ENCODE data around the gene HSPB6.
"Not testable (repeated sequence)": the region's sequence is repeated elsewhere in the genome, so short reads cannot be mapped to it uniquely, and the experiment has no call there.

The HSPB6 gene, protein sequence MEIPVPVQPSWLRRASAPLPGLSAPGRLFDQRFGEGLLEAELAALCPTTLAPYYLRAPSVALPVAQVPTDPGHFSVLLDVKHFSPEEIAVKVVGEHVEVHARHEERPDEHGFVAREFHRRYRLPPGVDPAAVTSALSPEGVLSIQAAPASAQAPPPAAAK

DNA sequence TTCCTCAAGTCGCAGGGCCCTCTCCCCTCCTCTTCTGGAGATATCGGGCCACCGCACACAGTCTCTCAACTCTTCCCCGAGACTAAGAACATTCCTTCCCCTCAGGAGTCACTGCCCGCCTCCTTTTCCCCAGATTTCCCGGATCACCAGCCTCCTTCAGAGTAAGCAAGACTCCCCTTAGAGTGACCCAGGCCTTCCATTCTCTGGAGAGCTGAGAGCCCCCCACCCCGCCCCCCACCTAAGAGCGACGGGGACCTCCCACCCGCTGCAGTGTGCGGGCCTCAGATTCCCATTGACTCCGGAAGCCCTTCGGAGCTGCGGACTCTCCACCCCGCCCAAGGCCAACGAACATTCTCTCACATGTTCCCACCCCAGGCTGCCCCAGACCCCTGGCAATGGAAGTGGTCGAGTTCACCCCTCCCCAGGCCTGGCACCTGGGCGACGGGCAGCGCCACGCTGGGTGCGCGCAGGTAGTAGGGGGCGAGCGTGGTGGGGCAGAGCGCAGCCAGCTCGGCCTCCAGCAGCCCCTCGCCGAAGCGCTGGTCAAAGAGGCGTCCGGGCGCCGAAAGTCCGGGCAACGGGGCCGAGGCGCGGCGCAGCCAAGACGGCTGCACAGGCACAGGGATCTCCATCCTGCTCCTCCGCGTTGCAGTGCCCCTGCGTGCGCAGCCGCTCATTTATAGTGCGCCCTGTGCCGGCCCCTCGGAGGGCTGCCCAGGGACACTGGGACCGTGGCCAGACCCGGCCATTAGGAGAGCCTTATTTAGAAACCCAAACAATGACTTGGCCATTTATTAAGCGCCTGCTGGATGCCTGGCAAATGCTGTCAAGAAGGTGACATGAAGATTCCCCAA is at the start of gene HSPB6:
Gene HSPB6, minus strand, starts transcription at position 653 of the 854 bp plus-strand sequence. Its CDS starts 21 bp downstream, at position 632.
- DNase-seq, result peak; percentile 74

DNA sequence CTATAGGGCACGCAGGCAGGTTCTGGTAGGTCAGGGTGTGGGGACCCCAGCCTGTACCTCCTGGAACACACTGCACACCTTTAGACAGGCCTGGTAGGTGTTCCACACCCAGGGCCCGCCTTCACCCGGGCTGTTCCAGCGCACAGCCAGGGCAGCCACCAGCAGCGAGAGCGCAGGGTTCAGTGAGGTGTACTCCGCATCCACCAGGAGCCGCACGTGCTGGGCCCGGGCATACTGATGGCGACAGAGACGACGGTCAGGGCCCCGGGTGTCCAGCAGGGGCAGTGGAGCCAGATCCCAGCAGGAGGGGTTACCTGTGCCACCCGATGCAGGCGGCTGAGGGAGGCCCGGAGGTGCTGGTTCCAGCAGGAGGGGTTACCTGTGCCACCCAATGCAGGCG is 49.8 kb upstream of the HSPB6 start:
- DNase-seq, result no peak

DNA sequence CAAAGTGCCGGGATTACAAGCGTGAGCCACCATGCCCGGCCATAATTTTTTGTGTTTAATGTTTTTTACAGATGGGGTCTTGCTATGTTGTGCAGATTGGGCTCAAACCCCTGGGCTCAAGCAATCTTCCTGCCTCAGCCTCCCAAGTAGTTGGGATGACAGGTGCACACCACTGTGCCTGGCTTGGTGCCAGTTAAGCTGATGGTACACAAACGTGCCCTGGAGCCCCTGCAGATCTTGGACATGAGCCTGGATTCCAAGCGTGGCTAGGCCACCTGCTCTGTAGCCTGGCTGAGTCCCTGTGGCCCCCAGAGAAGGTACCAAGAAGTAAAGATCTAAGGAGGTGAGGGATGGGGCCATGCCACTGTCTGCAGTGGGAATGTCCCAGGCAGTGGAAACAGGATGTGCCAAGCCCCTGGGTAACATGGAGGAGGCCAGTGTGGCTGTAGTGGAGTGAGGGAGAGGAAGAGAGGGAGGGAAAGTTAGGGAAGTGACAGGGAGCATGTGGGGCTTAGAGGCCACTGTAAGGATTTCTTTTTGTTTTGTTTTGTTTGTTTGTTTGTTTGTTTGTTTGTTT is 48.8 kb upstream of the HSPB6 start:
- DNase-seq, result no peak

DNA sequence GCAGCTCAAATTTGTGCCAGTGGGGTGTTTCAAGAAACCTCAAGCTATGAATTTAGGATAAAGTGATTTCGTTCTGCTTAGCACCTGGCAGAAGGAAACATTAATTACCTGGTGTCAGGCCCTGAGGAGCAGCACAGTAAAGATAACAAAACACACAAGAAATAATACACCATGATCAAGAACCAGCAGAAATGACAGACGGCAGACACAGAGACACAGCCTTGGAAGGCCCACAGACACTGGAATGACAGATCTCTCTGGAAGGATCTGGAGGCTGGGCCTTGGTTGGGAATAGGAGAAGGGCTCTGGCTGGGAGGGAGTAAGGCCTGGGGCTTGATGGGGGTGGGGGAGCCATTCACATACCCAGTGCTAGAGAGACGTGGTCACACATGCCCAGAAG is 45.0 kb upstream of the HSPB6 start:
- no peak for DNase-seq

DNA sequence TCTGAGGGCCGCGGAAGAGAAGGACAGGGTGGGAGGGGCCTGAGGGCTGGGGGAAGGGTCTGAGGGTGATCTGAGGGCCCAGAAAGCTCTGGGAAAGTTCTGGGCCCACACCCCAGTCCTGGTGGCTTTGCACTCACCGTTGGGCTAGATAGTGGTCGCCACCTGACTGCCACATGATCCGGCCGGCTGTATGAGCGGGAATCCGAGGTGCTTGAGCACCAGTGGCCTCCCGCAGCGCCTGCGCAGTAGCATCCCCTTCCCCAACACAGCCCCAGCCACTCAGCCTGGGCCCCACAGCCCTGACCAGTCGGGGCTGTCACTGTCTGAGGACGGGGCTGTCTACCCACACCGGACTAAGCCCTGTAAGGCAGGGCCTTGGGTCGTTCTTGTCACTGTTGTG is 40.8 kb upstream of the HSPB6 start:
- no peak for DNase-seq

DNA sequence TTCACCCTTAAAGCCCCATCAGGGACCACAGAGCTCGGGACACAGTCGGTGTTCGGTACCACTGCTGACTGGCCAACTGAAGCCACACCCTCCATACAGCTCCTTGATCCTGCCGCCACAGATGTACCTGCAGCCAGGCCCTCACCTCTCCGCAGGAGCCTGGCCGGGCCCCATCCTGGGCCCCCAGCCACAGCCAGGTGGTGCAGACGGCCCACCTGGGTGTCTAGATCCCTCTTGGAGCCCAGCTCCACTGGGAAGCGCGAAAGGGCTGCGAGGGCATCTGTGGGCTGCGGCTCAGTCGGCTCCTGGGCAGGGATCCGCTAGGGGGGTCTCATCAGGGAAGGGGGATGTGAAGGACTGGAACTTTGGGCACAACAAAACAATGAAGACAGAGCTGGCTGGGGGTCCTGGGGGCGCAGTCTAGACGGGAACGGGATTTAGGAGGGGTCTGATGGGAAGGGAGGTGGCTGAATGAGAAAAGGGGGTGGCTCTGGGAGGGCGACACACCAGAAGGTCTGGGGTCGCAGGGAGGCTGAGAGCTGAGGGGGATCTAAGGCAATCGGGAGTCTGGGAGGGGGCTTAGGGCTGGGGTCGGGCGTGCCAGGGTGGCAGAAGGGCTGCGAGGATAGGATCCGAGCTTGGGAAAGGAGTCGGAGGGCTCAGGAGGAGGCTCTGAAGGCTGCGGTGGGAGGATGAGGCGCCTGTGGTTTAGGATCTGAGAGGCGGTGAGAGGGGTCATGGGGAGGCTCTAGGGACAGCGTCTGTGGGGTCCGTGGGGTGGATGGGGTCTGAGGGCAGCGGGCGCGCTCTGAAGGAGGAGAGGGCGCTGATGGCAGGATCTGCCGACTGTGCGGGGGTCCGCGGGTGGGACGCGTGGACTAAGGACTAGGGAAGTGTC is 40.1 kb upstream of the HSPB6 start:
- DNase-seq, result no peak

DNA sequence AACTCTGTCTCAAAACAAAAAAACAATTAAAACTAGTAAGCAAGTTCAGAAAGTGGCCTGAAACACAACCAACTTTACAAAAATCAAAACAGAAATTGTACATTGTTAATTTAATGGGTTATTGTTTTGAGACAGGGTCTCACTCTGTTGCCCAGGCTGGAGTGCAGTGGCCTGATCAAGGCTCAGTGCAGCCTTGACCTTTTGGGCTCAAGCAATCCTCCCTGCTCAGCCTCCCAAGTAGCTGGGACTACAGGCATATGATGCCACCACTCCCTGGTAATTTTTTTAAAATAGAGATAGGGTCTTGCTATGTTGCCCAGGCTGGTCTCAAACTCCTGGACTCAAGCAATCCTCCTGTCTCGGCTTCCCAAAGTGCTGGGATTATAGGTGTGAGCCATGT is 38.7 kb upstream of the HSPB6 start:
- not testable (repeated sequence) for DNase-seq

DNA sequence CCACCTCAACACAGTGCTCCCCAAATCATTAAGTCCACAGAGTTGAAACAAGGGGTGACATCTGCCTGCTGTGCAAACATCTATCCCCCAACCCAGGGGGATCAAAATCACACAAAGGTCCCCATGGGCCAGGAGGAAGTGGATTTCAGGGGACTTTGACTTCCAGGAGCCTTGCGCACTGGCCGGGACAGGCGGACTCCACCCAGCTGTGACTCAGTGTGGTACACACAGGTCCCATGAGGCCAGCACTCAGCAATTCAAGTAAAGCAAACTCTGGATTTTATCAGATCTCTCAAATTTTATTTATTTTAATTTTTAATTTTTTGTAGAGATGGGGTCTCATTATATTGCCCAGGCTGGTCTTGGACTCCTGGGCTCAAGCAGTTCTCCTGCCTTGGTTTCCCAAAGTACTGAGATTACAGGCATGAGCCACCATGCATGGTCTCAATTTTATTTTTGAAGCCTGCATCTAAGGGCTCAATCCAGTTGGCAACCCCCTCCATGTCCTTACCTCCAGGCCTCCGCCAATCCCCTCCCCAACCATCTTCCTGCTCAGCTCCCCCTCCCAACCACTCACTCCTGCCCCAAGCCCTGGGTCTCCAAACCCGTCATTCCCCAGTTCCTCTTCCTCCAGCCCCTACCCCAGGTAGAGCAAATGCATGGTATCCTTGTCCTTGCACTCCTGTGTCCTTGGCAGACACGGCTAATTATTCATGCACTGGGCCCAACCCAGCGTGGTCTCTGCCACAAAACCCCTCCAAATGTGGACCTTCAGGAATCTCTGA is 36.7 kb upstream of the HSPB6 start:
- no peak for DNase-seq

DNA sequence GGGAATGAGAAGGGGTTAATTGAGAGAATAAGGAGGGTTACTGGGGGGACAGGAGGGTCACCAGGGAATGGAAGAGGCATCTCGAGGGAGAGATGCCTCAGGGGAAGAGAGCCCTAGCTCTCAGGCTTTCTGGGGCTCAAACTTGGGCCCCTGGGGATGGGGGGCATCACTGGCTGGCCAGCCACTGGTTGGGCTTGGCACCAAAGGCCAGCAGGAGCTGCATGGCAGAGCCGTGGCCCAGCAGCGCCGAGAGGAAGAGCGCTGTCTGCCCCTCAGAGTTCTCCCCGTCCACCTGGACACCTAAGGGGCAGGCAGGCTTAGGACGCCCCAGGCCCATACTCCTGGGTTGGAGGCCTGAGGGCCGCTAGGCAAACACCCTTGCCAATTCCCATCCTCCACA is 36.1 kb upstream of the HSPB6 start:
- no peak for DNase-seq

DNA sequence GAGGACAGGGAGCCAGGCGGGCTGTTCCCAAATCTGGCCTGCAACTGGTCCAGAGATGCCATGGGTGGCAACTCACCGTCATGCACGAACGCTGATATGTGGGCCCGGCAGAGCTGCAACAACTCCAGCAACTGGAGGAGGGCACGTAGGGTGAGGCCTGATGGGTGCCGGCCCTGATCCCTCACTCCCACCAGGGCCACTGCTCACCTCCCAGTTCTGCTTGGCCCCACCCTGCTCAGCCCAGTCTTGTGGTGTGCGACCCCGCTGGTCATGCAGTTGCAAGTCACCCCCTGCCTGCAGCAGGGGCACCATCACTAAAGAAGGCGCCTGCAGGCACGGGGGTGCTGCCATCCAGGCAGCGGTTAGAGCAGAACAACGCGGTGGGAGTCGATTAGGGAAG is 35.5 kb upstream of the HSPB6 start:
- no peak for DNase-seq

DNA sequence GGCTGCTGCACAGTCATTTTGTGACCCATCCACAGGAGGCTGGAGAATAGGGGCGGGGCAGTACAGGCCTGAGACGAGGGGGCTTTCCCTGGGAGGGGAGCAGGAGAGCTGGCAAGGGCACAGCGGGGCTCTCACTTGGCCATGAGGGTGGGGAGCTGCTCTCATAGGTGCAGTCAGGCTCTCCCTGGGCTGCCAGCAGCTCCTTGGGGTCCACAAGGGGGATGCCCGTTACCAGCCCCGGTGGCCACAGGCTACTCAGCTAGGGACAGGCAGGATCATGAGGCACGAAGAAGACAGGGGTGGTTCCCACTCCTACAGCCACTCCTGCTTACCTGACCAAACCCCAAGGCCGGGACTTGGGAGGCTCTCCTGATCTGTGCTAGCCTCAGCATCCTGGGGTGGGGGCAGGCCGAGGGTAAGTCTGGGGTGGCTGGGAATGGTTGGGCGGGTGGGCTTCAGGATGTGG is 35.0 kb upstream of the HSPB6 start:
- DNase-seq, result no peak

DNA sequence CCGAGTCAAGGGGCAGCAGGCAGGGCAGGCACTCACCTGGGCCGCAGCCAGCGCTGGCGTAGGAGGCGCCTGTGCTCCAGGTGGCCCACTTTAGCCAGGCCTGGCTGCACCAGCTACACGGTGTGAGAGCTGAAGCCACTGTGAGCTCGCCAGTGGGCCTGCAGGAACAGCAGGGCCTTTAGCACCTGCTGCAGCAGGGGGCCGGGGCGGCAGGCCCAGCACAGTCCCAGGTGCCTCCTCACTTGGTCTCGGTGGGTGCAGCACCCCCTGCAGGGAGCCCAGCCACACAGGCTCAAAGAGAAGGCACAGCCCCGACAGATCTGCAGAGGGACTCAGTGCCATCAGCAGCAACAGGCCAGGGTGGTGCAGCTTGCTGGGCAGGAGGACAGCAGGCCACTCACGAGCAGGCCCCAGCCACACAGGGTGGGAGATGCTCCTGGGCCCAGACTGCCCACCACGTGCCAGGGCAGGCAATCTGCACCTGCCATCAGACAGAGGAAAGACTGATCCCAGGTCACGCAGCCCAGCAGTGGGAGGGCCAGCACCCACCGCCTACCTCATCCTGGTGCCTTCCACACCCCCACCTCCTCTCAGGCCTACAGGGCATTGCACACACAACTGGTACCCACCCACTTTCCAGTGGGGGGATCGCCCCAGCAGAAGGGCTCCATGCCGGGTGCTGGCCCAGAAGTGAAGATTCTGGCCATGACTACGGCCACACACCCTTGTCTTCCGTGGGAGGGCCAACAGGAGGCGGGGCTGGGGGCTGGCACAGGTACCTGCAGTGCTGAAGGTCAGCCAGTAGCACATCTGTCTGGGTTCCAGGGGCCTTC is 34.4 kb upstream of the HSPB6 start:
- no peak for DNase-seq

DNA sequence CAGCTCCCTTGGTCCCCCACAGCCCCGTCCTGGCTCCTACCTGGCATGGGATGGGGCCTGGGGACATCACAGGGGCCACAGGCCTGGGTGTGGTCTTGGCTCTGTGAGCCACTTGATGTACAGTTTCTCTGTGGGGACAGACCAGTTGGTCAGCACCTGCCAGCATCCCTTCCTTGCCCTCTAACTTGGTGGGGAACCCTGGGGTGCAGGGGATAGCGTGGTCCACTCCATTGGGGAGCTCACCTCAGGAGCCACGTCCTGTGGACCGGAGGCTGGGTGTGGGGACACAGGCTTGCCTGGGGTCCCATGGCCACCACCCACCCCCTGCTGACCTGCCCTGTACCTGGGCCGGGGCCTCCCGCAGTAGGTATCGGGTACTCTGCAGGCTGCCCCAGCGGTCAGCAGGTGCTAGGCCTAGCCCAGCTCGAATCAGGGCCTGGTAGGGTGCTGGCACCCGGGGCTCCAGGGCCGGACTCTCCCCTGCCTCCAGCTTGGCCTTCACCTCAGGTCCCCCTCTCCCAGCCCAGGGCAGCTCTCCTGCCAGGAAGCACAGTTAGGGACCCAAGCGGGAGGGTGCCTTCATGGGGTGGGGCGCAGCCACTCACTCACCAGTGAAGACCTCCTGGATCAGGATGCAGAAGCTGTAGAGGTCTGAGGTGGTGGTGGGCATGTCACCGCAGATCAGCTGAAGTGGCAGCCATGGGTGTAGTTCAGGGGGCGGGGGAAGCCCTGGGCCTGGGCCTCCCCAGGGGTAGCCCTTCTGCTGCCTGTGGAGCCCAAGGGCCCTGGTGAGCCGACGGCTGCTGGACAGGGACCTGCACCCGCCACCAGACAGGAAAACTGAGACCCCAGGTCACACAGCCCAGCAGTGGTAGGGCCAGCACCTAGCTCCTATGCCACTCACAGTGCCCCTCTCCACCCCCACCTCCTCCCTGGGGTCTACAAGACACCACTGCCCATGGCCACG is 33.4 kb upstream of the HSPB6 start:
- no peak for DNase-seq

DNA sequence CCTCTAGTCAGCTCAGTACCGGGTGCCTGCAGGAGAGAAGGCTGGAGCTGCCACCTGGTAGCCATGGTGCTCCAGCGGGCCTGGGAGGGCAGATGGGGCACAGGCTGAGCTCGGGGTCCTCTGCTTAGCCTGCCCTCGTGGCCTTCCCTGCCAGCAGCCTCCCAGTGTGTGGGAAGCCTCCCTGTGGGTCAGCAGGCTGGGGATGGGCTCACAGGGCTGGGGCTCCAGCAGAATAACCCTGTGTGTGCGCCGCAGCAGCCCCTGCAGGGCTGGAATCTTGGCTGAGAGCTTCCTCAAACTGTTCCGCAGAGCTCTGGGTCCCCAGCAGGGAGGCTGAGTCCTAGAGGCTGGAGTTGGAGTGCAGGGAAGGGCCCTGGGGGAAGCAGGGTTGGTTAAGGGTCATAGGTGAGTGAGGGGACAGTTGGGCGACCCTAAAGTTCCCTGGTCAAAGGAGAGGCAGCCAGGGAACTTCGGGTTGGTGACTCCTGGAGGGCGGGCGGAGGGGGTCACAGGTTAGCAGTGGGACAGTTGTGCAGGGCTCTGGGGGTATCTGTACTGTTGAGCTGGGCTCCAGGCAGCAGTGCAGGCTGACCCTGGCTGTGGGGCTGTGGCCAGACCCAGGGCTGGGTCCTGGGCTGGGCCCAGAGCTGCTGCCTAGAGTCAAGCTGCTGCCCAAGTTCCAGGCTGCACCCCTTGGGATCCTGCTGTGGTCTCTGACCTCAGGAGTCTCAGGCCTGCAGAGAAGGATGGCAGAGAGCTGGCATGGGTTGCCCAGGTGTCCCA is 32.6 kb upstream of the HSPB6 start:
- DNase-seq, result no peak

DNA sequence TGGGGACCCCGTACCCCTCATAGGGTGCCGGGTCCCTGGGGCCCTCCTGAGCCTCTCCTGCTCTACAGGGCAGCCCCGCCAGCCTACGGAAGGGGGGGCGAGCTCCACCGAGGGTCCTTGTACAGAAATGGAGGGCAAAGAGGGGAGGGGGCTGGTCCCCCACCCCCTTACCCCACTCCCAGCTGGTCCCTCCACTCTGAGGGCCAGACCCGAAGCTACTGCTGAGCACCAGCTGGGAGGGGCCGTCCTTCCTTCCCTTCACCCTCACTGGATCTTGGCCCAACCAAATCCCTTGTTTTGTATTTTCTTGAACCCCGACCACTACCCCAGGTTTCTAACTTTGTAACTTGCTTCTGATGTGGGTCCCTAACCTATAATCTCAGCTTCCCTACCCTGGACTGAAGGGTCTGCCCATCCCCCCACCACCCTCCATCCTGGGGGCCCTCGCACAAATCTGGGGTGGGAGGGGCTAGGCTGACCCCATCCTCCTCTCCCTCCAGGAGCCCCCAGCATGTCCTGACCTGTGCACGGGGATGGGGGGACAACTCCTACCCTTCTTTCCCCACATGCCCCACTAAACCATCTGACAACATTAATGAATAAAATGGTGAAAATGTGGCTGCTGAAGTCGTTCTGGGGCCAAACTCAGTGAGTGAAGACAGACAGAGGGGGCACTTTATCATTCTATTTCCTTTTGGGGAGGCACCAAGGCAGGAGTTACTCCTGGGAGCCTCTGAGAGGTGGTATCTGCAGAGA is 31.6 kb upstream of the HSPB6 start:
- DNase-seq, result no peak

DNA sequence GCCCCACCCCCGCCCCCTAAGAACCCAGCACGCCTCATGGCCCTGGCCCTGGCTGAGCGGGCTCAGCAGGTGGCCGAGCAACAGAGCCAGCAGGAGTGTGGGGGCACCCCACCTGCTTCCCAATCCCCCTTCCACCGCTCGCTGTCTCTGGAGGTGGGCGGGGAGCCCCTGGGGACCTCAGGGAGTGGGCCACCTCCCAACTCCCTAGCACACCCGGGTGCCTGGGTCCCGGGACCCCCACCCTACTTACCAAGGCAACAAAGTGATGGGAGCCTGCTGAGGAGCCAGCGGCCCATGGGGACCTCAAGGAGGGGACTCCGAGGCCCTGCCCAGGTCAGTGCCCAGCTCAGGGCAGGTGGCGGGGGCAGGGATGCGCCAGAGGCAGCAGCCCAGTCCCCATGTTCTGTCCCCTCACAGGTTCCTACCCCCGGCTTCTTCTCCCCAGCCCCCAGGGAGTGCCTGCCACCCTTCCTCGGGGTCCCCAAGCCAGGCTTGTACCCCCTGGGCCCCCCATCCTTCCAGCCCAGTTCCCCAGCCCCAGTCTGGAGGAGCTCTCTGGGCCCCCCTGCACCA is 30.5 kb upstream of the HSPB6 start:
- DNase-seq, result no peak

DNA sequence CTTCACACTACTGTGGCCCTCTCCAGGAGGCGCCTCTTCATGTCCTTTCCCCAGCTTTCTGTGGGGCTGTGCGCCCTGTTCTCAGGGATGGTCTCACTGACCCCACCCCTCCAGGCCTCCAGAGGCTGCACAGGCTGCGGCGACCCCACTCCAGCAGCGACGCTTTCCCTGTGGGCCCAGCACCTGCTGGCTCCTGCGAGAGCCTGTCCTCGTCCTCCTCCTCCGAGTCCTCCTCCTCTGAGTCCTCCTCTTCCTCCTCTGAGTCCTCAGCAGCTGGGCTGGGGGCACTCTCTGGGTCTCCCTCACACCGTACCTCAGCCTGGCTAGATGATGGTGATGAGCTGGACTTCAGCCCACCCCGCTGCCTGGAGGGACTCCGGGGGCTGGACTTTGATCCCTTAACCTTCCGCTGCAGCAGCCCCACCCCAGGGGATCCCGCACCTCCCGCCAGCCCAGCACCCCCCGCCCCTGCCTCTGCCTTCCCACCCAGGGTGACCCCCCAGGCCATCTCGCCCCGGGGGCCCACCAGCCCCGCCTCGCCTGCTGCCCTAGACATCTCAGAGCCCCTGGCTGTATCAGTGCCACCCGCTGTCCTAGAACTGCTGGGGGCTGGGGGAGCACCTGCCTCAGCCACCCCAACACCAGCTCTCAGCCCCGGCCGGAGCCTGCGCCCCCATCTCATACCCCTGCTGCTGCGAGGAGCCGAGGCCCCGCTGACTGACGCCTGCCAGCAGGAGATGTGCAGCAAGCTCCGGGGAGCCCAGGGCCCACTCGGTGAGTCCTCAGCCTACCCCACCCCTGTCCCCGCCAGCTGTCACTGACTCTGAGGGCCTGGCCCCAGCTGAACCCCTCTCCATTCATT is 29.7 kb upstream of the HSPB6 start:
- no peak for DNase-seq

Data from fibroblast of skin of right quadriceps (primary cell).